COLO668 (cell line): ENCODE measurements around the gene COQ8B.
"Not testable (repeated sequence)": the region's sequence is repeated elsewhere in the genome, so short reads cannot be mapped to it uniquely, and the experiment has no call there.

Source experiments
- DNase-seq: peaks from one replicate; lab custom pipeline; 2025; ENCODE audit not compliant: unreplicated experiment; lab: John Stamatoyannopoulos, UW

The COQ8B gene

DNA sequence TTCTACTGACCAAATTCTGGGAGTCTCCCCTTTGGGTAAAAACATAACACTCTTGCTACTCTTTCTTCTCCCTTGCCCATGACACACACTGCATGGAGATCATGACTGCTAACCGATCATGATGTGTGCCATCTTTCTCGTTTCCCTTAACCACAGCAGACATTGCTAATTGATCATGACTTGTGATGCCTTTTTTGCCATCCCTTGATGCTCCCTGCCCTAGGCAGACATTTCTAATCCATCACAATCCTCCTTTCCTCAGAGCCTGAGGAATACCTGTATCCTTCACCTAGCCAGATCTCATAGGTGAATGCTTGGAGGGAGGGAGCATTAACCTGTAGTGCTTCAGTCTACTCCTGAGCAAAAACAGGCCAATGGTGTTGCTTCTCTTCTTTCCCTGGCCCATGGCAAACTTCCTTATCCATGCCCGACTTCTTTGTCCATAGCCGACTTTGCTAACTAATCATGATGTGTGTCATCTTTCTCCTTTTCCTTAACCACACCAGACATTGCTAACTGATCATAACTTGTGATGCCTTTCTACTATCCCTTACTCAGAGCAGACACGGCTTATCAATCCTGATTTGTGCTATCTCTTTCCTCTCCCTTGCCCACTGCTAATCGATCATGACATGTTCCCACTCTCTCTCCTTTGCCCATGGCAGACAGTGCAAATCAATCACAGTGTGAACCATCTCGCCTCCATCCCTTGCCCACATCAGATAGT lies 44.0 kb downstream of the COQ8B start:
- DNase-seq: no peak

DNA sequence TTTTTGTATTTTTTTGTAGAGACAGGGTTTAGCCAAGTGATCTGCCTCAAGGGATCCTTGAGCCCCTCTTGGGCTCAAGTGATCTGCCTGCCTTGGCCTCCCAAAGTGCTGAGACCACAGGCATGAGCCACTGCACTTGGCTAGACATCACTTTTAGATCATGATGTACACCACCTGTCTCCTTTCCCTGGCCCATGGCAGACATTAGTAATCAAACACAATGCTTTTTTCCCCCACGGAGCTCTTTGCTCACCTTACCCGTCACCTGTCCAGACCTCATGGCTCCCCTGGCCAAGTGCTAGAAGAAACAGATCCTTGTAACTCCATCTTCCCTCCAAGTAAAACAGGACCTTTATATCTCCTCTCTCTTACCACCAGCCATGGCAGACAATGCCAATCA lies 44.6 kb downstream of the COQ8B start:
- DNase-seq: no peak

DNA sequence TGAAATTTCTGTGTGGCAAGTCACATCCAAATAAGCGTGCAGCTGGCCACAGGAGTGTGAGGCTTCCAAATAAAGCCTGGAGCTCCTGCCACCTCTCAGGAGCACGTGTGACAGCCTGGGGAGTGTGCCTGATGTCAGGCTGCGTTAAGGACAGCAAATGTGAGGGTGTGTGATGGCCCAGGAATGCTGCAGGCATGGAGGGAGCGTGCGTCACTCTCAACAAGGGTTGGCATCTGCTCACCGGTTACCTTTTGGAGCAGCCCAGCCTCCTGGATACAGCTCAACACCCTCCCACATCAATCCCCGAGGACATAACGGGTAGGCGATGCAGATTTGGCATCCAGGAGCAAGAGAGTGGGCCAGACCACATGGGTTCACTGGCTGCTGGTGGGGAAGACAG lies 45.3 kb downstream of the COQ8B start:
- DNase-seq: no peak

DNA sequence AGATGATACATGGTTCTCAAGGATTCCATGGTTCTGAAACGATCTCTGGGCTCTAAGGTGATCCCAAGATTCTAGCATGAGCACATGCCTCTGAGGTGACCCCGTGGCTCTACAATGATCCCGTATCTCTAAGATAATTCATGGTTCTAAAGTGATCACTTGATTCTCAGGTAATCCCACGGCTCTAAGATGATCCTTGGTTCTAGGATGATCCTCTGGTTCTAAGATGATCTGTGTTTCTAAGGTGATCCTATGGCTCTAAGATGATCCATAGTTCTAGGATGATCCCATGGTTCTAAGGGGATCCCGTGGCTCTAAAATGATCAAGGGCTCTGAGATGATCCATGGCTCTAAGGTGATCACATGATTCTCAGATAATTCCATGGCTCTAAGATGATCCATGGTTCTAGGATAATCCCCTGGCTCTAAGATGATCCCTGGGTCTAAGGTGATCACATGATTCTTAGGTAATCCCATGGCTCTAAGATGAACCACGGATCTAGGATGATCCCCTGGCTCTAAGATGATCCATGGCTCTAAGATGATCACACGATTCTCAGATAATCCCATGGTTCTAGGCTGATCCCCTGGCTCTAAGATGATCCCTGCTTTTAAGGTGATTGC lies 47.6 kb downstream of the COQ8B start:
- no peak for DNase-seq

DNA sequence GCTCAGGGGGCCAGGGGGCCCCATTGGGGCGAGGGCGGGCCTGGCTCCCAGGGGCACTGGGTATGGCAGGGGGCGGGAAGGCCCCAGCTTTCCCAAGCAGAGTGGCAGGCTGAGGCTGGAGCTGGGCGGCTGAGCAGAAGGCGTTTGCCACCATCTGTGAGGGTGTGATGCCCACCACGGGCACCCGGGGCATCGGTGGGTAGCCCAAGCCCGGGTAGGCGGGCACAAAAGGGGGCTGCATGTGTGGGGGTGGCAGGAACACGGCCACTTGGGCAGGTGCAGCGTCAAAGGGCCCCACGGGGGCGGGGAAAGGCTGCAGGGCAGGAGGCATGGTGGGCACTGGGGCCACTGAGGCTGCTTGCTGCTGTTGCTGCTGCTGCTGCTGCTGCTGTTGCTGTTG lies 49.1 kb downstream of the COQ8B start:
- DNase-seq: no peak

DNA sequence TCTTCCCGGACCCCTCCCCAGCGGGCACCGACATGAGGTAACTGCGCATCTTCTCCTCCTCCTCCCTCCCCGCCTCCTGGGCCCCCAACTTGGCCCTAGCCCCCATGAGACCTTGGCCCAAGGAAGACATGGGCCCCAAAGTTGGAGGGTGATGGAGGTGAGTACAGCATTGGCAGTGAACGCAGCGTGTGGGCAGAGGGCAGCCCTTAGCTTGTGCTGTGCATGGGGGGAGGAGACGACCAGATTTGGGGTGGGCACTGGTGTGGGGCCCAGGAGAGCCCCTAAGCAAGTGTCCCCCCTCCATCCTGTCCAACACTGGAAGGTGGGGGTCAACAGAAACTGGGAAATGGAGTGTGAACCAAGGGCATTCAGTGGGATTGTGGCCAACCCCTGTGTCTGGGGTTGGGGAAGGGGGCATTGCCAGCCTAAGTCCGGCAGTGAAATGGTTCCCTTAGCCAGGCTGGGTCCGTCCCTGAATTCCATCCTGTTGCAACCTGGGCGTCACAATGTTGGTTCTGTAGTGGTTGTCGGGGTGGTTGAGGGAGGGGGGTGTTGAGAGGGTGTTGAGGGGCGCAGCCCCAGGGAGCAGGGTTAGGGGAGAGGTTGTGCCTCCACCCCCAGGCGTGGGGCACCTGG lies 49.8 kb downstream of the COQ8B start:
- no peak for DNase-seq

DNA sequence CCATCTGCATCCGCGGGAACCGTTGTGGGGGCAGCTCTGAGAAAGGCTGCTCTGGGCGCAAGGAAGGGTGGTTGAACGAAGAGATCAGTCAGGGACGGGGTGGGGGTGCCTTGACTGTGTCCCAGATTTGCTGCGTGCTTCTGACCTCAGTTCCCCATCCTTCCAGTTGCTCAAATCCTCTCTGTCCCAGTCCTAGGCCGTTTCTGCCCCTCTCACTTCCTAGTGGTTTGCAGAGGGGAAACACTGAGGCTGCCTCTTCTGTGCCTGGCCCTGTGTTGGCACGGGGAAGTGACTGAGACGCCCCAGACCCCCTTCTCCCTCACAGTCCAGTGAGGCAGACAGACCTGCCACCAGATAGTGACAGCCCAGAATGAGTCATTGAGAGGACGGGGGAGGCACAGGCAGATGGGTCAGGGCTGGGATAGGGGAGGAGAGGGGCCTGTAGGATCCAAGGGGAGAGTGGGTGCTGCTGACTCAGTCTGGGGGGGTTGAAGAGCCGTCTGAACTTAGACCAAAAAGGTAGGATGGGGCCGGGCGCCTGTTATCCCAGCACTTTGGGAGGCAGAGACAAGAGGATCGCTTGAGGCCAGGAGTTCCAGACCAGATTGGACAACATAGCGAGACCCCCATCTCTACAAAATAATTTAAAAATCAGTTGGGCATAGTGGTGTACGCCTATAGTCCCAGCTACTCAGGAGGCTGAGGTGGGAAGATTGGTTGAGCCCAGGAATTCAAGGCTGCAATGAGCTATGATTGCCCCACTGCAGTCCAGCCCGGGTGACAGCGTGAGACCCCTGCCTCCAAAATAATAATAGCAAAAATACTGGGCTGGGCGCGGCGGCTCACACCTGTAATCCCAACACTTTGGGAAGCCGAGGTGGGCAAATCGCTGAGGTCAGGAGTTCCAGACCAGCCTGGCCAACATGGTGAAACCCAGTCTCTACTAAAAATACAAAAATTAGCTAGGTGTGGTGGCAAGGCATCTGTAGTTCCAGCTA lies 52.7 kb downstream of the COQ8B start:
- DNase-seq: no peak

DNA sequence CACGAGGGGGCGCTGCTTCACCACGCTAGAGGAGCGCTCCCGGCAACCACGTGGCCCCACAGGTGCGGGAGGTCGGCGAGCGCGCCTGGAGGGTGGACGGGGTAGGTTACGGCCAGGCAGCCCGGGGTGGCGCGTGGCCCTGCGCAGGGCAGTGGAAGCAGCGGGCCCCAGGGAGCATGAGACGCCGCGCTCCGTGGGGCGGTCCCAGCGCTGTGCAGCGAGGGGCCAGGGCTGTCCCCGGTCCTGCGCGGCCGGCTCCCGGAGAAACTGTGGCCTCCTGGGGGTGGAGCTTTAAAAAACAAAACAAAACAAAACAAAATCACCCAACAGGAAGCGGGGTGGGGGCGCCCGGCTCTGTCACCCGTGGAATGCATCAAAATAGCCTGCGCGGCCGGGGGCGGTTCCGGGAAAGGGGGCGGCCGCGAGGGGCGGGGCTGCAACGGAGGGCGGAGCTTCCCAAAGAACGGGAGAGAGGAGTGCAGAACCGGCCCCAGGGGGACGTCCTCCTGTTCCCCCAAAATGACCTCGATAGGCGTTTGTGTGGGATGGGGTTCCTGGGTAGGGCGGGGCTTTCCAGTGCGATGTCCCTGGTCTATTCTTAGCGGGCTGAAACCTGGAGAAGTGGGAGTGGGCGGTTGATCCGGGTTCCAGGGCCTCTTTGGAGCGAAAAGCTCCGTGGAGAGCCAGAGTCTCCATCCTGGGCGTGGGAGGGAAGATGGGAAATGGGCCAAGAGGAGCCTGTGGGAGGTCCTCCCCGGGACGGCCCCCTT lies 53.6 kb downstream of the COQ8B start:
- peak; percentile 87 for DNase-seq

DNA sequence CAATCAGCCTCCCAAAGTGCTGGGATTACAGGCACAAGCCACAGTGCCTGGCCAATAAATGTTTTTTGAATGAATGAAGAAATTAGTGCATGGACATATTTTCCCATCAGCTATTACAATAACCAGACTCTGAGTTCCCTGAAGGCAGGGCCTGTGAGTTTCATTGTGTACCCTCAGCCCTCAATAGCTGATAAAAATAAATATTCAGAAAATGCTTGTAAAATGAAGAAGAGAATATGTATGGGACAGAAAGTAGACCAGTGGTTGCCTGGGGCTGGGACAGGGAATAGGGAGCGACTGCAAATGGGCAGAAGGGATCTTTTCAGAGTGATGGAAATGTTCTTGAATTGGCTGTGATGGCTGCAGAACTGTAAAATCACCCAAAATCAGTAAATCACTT lies 55.1 kb downstream of the COQ8B start:
- no peak for DNase-seq

DNA sequence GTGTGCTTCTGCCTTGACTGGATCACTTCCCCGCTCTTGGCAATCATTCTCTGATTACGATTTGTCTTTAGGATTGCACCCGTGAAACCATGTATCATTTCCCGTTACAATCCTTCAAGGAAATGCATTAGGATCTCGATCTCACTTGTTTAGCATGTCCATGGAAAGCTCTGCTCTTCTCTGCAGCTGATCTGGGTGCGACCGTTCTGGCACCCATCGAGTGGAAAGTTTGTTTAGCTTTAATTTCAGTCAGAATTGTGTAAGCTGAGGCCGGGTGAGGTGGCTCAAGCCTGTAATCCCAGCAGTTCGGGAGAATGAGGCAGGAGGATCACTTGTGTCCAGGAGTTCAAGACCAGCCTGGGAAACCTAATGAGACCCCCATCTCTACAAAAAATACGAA lies 57.1 kb downstream of the COQ8B start:
- DNase-seq: no peak

DNA sequence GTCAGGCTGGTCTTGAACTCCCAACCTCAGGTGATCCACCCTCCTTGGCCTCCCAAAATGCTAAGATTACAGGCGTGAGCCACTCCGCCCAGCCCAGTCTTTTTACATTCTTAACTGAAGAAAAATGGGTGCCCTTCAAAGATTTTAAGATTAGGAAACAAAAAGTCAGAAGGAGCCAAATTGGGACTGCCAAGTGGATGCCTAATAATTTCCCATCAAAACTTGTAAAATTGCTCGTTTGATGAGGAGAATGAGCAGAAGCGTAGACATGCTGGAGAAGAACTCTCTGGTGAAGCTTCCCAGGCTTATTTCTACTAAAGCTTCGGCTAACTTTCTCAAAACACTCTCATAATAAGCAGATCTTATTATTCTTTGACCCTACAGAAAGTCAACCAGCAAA lies 57.6 kb downstream of the COQ8B start:
- DNase-seq: no peak

DNA sequence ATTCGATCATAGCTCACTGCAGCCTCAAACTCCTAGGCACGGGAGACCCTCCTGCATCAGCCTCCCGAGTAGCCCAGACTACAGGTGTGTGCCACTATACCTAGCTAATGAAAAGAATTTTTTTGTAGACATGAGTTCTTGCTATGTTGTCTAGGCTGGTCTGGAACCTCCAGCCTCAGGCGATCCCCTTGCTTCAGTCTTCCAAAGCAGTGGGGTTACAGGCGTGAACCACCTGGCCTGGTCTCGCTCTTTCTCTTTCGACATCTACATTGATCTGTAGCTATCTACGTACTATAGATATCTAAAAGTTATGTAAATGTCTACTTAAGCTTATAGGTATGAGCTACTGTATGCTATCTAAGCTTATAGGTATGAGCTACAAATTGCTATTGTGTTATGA lies 58.7 kb downstream of the COQ8B start:
- no peak for DNase-seq

DNA sequence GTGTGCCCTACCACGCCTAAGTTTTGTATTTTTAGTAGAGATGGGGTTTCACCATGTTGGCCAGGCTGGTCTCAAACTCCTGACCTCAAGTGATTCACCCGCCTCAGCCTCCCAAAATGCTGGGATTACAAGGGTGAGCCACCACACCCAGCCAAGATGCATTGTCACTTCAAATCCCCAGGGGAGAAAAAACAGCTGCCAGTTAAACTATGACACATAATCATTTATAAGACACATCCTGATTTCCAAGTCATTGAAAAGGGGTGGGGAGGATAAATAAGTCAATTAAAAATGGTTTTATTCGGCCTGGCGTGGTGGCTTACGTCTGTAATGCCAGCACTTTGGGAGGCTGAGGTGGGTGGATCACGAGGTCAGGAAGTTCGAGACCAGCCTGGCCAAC lies 61.0 kb downstream of the COQ8B start:
- DNase-seq: not testable (repeated sequence)

DNA sequence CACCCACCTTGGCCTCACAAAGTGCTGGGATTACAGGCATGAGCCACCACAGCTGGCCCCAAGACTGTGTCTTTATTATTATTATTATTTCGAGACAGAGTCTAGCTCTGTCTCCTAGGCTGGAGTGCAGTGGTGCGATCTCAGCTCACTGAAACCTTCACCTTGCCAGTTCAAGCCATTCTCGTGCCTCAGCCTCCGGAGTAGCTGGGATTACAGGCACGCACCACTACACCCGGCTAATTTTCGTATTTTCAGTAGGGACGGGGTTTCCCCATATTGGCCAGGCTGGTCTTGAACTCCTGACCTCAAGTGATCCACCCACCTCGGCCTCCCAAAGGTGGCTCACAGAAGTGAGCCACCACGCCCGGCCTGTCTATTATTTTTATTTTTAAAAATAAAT lies 64.4 kb downstream of the COQ8B start:
- DNase-seq: not testable (repeated sequence)

DNA sequence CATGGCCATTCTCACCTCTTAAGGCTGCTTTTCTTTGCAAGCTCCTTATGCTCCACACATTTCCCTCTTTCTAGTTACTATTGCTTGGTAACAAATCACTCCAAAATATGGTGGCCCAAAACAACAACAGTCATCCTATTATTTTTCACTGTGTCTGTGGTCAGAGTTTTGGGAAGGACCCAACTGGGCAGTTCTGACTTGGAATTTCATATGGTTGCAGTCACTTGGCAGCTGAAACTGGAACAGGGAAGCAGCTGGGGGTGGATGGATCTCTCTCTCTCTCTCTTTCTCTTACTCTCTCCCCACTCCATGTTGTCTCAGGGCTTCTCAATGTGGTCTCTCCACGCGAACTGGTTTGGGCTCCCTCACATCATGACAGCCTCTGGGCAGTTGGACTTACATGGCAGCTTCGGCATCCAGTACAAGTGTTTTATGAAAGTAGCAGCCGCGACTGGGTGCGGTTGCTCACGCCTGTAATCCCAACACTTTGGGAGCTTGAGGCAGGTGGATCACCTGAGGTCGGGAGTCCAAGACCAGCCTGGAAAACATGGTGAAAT lies 65.9 kb downstream of the COQ8B start:
- no peak for DNase-seq

DNA sequence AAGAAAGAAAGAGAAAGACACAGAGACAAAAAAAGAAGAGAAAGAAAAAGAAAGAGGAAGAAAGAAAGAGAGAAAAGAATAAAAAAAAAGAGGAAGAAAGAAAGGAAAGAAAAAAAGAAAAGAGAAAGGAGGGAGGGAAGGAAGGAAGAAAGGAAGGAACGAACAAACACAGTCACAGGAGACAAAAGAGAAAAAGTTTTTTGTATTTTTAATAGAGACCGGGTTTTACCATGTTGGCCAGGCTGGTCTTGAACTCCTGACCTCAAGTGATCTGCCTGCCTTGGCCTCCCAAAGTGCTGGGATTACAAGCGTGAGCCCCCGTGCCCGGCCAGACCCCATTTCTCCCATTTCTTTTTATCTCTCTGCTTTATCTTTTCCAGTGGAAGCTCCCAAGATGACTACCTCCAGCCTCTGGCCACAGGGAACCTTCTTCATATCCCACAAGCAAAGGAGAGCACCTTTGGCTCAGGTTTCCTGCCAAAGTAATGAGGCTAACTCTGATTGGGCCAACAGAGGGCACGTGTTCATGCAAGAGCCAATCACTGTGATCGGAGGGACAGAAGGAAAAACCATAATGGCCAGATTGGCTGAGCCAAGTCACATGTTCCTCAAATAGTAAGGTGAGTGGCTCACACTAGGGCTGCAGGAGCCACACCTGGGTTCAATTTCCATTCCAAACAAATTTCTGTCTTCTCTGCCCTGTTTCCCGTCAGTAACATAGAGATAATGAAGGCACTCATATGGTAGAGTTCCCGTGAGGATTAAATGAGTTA lies 66.6 kb downstream of the COQ8B start:
- DNase-seq: not testable (repeated sequence)

DNA sequence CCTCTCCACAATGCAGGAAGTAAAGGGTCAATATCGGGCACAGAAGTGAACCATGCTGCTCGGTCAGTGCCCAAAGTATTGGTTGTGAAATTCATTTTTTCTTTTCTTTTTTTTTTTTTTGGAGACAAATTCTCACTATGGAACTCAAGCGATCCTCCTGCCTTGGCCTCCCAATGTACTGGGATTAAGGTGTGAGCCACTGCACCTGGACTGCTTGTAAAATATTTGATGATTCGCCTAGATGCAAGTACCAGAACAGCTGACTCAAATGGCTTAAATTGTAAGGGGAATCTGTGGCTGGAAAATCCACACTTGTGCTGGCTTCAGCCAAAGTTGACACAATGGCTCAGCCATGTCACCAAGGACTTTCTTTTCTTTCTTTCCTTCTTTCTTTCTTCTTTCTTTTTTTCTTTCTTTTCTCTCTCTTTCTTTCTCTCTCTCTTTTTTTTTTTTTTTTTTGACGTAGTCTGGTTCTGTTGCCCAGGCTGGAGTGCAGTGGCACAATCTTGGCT lies 69.9 kb downstream of the COQ8B start:
- no peak for DNase-seq

DNA sequence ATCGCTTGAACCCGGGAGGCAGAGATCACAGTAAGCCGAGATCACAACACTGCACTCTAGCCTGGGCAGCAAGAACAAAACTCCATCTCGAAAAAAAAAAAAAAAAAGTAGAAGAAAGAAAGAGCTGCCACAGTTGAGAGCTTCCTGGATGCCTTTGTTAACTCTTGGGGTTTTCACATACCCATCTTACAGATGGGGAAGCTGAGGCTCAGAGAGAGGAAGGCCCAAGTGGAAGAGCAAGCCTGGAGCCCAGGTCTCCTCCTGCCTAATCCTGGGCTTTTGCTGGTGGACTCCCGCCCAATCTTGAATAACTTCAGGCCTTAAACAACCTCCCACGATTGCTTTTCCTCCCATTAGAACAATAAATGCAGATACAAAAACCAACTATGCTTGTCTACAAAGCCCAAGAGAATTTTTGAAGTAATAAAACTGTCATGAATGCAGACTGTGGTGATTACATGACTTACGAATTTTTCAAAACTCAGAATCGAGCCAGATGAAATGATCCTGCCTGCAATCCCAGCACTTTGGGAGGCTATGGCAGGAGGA lies 73.9 kb downstream of the COQ8B start:
- DNase-seq: no peak
